VCaP (cell line): ENCODE measurements around the gene TRDN.

Experiments used
- H3K27ac ChIP-seq: fragments of 450-650 bp; 2 replicates; pipeline ENCODE4 v1.5.1; 2017
- TF ChIP-seq, protein P1 (sequence below): fragments of 450-650 bp; conservative IDR thresholded peaks from 2 replicates; pipeline ENCODE4 v1.5.1; 2017; ENCODE audit warnings: mild to moderate bottlenecking, moderate library complexity

The TRDN gene

DNA sequence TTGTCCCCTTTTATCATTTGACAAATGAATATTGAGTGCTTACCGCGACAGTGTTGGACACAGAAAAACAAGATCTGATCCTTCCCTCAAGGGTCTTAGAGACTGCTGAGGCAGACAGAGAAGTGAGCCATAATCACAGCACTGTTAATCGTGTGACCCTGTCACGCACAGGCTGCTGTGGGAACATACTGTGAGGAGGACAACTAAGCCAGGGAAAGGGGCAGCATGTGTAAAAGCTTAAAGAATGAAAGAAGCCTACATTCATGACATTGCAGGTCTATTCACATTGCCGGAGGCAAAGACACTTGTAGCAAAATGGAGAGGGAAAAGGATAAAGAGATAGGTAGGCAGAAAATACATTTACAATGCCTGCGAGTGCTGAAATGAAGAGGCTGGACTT, 32.7 kb downstream of the TRDN start:
- no peak overlapping the region for H3K27ac ChIP-seq
- TF ChIP-seq, protein P1, sequence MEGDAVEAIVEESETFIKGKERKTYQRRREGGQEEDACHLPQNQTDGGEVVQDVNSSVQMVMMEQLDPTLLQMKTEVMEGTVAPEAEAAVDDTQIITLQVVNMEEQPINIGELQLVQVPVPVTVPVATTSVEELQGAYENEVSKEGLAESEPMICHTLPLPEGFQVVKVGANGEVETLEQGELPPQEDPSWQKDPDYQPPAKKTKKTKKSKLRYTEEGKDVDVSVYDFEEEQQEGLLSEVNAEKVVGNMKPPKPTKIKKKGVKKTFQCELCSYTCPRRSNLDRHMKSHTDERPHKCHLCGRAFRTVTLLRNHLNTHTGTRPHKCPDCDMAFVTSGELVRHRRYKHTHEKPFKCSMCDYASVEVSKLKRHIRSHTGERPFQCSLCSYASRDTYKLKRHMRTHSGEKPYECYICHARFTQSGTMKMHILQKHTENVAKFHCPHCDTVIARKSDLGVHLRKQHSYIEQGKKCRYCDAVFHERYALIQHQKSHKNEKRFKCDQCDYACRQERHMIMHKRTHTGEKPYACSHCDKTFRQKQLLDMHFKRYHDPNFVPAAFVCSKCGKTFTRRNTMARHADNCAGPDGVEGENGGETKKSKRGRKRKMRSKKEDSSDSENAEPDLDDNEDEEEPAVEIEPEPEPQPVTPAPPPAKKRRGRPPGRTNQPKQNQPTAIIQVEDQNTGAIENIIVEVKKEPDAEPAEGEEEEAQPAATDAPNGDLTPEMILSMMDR: no peak

DNA sequence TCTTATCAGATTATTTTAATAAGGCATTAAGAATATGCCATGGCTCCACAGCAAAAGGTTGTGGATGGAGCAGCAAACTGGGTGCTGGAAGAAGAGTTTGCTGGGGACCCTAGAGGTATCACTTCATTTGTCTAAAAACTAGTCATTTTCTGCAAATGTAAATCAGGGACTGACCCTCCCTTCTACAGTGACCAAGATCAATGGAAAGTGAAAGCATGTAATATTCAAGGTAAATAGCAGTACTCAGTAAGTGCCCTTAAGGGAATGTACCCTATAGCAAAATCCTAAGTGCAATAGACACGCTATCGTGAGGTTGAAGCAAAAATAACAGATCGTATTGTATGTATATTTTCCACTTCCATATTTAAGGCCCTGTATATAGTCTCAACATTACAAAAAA, 38.7 kb downstream of the TRDN start:
- no peak overlapping the region for H3K27ac ChIP-seq
- TF ChIP-seq, protein P1: no peak

DNA sequence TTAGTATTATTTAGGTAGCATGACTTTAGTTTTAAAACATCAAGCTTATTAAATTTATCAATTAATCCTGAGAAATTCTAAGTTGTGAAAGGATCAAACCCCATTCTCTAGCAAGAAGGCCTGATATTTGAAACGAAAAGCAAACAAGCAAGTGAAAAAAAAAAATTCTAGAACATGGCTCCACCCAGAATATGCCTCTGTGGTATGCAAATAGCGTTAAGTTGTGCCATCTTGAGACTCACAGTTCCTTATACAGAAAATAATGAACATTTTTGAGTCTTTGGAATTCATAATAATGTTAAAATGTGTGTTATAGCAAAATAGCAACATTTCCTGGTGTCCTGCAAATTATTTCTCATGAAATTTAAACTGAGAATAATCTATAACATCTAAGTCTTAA, 42.0 kb downstream of the TRDN start:
- TF ChIP-seq, protein P1: no peak
- no peak overlapping the region for H3K27ac ChIP-seq

DNA sequence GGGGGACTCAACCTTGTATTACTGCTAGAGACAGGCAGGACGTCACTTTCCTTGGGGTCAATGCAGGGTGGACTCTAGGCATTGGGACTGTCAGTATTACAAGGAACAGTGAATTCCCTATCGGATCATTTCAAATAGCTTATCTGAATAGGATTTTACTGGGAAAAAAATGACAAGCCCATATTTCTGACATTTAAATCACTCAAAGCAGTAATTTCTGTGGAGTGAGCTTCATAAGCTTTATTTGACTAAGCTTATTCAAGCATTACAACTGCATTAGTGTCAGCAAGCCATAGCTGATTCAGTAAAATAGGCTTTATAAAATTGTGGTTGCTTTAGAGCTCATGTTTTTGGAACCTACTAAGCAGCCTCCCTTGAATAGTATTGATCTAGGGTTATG, 44.3 kb downstream of the TRDN start:
- H3K27ac ChIP-seq: no peak overlapping the region
- TF ChIP-seq, protein P1: no peak

DNA sequence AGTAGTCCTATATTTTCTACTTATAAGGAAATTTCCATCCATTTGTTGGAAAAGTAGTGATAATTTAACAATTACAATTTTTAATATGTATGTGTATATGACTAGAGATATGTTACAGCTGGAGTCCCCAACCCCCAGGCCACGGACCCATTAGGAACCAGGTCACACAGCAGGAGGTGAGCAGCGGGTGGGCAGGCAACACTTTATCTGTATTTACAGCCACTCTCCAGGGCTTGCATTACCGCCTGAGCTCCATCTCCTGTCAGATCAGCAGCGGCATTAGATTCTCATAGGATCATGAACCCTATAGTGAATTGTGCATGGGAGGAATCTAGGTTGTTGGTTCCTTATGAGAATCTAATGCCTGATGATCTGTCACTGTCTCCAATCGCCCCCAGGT, 46.8 kb downstream of the TRDN start:
- H3K27ac ChIP-seq: no peak overlapping the region
- TF ChIP-seq, protein P1: no peak

DNA sequence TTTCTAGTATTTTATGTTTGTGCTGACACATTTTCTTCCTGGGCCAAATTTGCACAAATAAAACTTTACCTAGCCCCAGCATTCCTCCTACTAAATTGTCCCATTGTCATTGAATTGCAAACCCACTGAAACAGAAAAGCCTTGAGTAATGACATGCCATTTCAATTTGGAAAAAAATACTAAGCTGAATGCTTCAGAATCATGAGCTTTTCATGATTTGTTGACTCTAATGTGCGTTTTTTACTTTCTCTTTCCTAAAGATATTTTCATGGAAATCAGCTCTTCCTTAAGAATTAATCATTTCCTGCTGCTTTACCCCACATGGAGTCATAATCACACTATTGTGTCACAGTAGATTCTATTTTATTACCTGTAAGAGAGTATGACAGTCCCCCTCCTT, 47.4 kb downstream of the TRDN start:
- H3K27ac ChIP-seq: no peak overlapping the region
- TF ChIP-seq, protein P1: no peak

DNA sequence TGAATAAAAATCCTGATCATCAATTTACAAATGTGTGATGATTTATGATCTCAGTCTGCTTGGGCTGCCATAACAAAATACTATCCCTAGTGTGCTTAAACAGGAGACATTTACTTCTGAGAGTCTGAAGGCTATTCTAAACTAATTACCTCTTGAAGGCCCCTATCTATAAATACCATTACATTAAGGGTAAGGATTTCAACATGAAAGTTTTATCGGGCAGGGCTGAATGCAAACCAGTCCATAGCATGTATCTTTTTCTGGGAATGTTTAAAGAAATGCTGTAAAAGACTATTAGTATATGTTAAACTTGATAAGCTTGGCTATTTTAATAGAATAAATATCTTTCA, 48.2 kb downstream of the TRDN start:
- TF ChIP-seq, protein P1: no peak
- no peak overlapping the region for H3K27ac ChIP-seq
